ENCODE data around the gene IL7R. TPM values are rescaled to one million over a fixed set of nuclear protein-coding genes. Genes with fewer than 3 reads are reported as not detected.

IL7R gene
- total RNA-seq, 1 experiment from 2014 or later = not detected

- Histone ChIP-seq H3K4me2 (ENCODE audit: insufficient read depth, insufficient read length, low read length) (no peak overlapping the region), H3K27ac (ENCODE audit: insufficient read length, low read depth, low read length) (no peak overlapping the region), H2BK20ac (ENCODE audit: low read depth, low read length, poor library complexity, severe bottlenecking) (no peak overlapping the region), H4K91ac (ENCODE audit: insufficient read length, low read depth, low read length) (no peak overlapping the region), H3K27me3 (ENCODE audit: insufficient read depth, low read length) (no peaks in the 10 kb centered on the region), H2BK12ac (ENCODE audit: insufficient read length, low read depth, low read length) (no peak overlapping the region), H3K18ac (ENCODE audit: insufficient read length, low read depth, low read length) (no peak overlapping the region), H3K56ac (ENCODE audit: insufficient read length, low read depth, low read length) (no peak overlapping the region), H2AK5ac (ENCODE audit: insufficient read length, low read length) (no peak overlapping the region), H2BK15ac (ENCODE audit: low read depth, low read length) (no peak overlapping the region), H4K5ac (ENCODE audit: insufficient read length, low read depth, low read length) (no peak overlapping the region), H3K4ac (ENCODE audit: low read depth, low read length) (no peak overlapping the region), H3K23ac (ENCODE audit: insufficient read length, low read depth, low read length) (no peak overlapping the region), H3K23me2 (ENCODE audit: insufficient read length, low read depth, low read length, poor library complexity, severe bottlenecking) (no peaks in the 10 kb centered on the region), H3K79me2 (ENCODE audit: insufficient read depth, low read length) (no peaks in the 10 kb centered on the region), H2AFZ (ENCODE audit: low read length) (no peak overlapping the region), H4K20me1 (ENCODE audit: control insufficient read depth, insufficient read depth, insufficient read length) (no peaks in the 10 kb centered on the region), H2BK5ac (ENCODE audit: insufficient read length, low read length) (no peak overlapping the region), H3K4me1 (ENCODE audit: insufficient read depth, low read length) (no peaks in the 10 kb centered on the region), H2BK120ac (ENCODE audit: low read depth, low read length, poor library complexity, severe bottlenecking) (no peak overlapping the region), H3K9ac (ENCODE audit: extremely low read depth, insufficient read length, low read length) (no peak overlapping the region), H3K9me3 (ENCODE audit: control insufficient read depth, low read depth, low read length) (no peaks in the 10 kb centered on the region), H4K8ac (replicated peaks; ENCODE audit: insufficient read length, low read depth, low read length) (no peak overlapping the region), H3T11ph (ENCODE audit: low read length) (no peak overlapping the region), H3K14ac (ENCODE audit: insufficient read depth, low read length) (no peak overlapping the region), H3K79me1 (ENCODE audit: insufficient read depth, low read depth, low read length, poor library complexity, severe bottlenecking) (no peaks in the 10 kb centered on the region)
- no peak for TF ChIP-seq CTCF (conservative IDR thresholded peaks at IDR 0.05)
- H3K4me3 Mint-ChIP-seq = no peak overlapping the region
- no peaks in the 10 kb centered on the region; a peak in 2 of 5 replicates for H3K9me3 Mint-ChIP-seq
- no peaks in the 10 kb centered on the region; a peak in 1 of 7 replicates for H3K36me3 Mint-ChIP-seq (ENCODE audit: insufficient read depth in 1 of 3, low read depth in 3 of 3)
- H3K27ac Mint-ChIP-seq = no peak overlapping the region
- DNase-seq = no peak
- WGBS (ENCODE audit: extremely low coverage, insufficient read length, low lambda C conversion rate) = no CpG with 5 or more reads among the region's 5 CpGs
- no peaks in the 10 kb centered on the region; the same call in 1 of the 2 replicates for H3K27me3 Mint-ChIP-seq (ENCODE audit: low read depth)
- no peaks in the 10 kb centered on the region for H3K4me1 Mint-ChIP-seq
Measured at GRCh38 chr5:35894131-35894530, 37.4 kb downstream of the IL7R start.
